ENCODE results near the gene MMP25.
A peak's percentile ranks its signal among the peaks of the same experiment; 100 is the strongest.

Gene MMP25

DNA sequence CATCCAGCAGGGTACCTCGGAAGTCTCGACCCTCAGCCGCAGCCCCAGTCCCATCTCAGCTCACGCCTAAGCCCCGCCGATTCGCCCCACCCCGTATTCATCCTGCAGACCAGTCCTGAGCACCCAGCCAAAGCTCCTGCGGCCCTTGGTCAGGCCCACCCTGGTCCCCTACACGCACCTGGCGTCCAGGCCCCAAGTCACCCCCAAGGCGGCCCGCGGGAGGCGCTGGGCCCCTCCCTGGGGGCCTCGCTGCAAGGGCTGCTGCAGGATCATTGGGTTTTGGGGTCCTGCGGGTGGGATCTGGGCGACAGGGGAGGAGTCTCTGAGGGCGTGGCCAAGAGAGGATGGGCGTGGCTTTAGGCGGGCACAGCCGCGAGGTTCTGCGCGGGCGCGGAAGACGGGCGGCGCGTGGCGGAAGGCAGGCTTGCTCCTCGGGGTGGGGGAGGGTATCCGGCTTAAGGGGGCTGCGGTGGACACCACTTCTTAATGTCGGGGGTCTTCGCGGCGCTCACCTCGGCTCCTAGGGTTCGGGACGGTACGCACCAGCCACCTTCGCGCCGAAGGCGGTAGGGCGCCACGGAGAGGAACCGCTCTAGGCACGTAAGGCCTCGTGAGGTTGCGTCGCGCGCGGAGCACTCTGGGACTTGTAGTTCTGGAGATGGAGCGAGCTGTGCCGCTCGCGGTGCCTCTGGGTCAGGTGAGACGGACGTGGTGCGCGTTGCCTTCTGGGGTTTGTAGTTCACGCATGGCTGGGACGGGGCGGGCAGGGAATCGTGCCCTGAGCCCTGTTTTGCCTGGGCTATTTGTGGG, 22.5 kb upstream of the MMP25 start, which contains the start of the genes HCFC1R1 and THOC6:
Gene HCFC1R1, minus strand, starts transcription at position 274 of the 810 bp plus-strand sequence. Its CDS starts 1 bp downstream, at position 273.
Gene THOC6, plus strand, starts transcription at position 367 of the 810 bp plus-strand sequence. Its CDS starts 292 bp downstream, at position 659.
- Mint-ChIP-seq H3K27ac (peak within 1 kb of the TSS; percentile 98), H3K36me3 (peaks cover 3% of the 10 kb centered on the region), H3K9me3 (no peaks in the 10 kb centered on the region), H3K27me3 (peaks cover under 1% of the 10 kb centered on the region), H3K4me3 (peak within 1 kb of the TSS; percentile 97), H3K4me1 (peaks cover 49% of the 10 kb centered on the region)

DNA sequence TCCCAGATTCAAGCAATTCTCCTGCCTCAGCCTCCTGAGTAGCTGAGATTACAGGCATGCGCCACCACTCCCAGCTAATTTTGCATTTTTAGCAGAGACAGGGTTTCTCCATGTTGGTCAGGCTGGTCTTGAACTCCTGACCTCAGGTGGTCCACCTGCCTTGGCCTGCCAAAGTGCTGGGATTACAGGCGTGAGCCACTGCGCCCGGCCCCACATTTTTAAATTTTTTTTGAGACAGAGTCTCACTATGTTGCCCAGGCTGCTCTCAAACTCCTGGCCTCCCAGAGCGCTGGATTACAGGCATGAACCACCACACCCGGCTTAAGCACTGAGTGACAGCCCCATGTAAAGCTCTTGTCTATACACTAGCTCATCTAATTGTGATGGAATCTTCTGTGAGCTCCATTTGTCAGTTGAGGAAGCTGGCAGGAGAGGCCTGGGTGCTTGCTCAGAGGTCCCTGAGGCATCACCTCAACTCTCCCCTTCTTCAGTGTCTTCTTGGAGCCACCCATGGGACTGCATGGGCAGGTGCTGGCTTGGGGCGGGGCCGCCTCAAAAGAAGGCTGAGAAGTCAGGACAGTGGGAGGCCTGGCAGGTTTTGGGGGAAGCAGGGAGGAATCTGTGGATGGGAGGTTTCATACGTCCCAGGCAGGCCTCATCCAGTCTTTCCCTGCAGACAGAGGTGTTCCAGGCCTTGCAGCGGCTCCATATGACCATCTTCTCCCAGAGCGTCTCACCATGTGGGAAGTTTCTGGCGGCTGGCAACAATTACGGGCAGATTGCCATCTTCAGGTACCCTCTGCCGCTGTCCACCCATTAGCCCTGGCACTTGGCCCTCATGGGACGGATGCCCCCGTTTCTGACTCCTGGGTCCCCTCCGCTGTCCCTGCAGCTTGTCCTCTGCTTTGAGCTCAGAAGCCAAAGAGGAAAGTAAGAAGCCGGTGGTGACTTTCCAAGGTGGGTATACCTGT, 21.0 kb upstream of the MMP25 start:
- Mint-ChIP-seq H3K27ac (no peak overlapping the region), H3K4me3 (peak overlapping the region; percentile 55), H3K36me3 (peaks cover 3% of the 10 kb centered on the region), H3K9me3 (no peaks in the 10 kb centered on the region), H3K27me3 (peaks cover 9% of the 10 kb centered on the region), H3K4me1 (peaks cover 51% of the 10 kb centered on the region)

DNA sequence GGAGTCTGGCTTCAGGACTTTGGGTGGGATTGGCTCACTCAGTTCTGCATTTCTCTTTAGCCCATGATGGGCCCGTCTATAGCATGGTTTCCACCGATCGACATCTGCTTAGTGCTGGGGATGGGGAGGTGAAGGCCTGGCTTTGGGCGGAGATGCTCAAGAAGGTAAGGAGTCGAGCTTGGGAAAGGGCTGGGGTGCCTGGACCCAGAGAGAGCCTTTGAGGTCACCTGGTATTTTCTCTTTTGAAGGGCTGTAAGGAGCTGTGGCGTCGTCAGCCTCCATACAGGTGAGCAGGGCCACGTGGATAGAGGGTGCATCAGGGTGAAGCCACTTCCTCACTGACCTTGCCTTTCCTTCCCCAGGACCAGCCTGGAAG, 20.4 kb upstream of the MMP25 start:
- Mint-ChIP-seq H3K4me1 (peaks cover 48% of the 10 kb centered on the region), H3K4me3 (no peak overlapping the region), H3K27ac (no peak overlapping the region), H3K27me3 (peaks cover 9% of the 10 kb centered on the region), H3K36me3 (peaks cover 3% of the 10 kb centered on the region), H3K9me3 (no peaks in the 10 kb centered on the region)

DNA sequence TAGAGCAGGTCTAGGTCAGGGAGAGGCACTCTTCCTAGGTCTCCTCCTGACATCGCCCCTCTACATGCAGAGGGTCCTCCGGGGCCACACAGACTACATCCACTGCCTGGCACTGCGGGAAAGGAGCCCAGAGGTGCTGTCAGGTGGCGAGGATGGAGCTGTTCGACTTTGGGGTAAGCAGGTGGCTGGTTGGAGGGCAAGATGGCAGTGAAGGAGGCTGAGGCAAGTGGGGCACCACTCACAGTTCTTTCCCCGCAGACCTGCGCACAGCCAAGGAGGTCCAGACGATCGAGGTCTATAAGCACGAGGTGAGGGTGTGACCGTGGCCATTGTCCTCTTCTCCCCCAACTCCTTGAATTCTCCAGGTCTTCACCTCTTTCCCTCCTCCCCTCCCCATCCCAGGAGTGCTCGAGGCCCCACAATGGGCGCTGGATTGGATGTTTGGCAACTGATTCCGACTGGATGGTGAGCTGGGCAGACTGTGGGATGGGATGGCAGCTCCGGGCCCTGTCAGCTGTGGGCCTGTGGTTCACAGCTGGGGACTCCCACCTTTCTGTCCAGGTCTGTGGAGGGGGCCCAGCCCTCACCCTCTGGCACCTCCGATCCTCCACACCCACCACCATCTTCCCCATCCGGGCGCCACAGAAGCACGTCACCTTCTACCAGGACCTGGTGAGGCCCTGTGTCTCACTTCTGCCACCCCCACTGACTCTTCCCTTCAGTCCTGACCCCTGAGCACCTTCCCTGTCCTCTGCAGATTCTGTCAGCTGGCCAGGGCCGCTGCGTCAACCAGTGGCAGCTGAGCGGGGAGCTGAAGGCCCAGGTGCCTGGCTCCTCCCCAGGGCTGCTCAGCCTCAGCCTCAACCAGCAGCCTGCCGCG, 19.5 kb upstream of the MMP25 start:
- Mint-ChIP-seq H3K4me3 (no peak overlapping the region), H3K36me3 (peaks cover 3% of the 10 kb centered on the region), H3K4me1 (peaks cover 40% of the 10 kb centered on the region), H3K27ac (no peak overlapping the region), H3K9me3 (no peaks in the 10 kb centered on the region), H3K27me3 (peaks cover 12% of the 10 kb centered on the region)

DNA sequence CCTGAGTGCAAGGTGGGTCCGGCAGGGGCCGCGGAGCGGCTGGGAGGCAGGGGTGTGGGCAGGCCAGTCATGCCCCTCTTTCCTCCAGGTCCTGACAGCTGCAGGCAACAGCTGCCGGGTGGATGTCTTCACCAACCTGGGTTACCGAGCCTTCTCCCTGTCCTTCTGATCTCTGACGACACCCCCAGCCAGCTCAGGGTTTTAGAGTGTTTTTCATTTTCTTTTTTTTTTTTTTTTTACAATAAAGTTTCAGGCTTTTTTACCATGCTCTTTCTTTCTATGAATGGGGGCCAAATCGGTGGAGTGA, 18.9 kb upstream of the MMP25 start:
- H3K4me3 Mint-ChIP-seq = no peak overlapping the region
- H3K36me3 Mint-ChIP-seq = peaks cover 3% of the 10 kb centered on the region
- H3K9me3 Mint-ChIP-seq = no peaks in the 10 kb centered on the region
- peaks cover 15% of the 10 kb centered on the region for H3K27me3 Mint-ChIP-seq
- H3K4me1 Mint-ChIP-seq = peaks cover 34% of the 10 kb centered on the region
- no peak overlapping the region for H3K27ac Mint-ChIP-seq

DNA sequence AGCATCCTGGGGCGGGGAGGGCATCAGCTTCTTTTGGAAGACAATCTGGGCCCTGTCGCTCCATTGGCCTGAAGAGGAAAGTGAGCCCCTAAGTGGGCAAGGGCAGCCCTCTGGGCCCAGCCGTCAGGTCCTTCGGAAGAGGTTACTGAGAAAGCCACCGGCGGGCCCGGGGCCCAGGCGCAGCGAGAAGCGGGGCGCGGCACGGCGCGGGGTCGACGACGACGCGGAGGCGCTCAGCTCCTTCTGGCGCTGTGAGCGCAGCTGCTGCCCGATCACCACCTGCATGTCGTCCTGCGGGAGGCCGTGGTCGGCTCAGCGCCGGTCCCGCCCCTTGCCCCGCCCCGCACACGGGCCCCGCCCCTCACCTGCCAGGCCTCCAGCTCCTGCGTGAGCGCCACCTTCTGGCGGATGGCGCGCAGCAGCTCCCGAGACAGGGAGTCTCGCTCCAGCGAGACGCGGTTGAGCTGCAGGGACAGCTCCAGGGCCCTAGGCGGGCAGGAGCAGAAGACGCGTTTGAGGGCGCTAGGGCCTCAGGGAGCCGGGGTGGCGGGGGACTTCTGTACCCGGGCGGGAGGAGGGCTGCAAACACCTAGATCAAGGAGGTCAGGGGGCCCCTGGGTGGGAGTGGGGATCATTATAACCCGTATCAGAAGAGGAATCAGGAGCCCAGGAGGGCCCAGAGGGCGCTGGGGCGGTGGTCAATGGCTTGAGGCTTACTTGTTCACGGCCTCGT, 18.2 kb upstream of the MMP25 start:
- no peak overlapping the region for H3K27ac Mint-ChIP-seq
- H3K36me3 Mint-ChIP-seq = peaks cover 3% of the 10 kb centered on the region
- peaks cover 27% of the 10 kb centered on the region for H3K4me1 Mint-ChIP-seq
- peaks cover 21% of the 10 kb centered on the region for H3K27me3 Mint-ChIP-seq
- no peaks in the 10 kb centered on the region for H3K9me3 Mint-ChIP-seq
- peak overlapping the region; percentile 65 for H3K4me3 Mint-ChIP-seq

DNA sequence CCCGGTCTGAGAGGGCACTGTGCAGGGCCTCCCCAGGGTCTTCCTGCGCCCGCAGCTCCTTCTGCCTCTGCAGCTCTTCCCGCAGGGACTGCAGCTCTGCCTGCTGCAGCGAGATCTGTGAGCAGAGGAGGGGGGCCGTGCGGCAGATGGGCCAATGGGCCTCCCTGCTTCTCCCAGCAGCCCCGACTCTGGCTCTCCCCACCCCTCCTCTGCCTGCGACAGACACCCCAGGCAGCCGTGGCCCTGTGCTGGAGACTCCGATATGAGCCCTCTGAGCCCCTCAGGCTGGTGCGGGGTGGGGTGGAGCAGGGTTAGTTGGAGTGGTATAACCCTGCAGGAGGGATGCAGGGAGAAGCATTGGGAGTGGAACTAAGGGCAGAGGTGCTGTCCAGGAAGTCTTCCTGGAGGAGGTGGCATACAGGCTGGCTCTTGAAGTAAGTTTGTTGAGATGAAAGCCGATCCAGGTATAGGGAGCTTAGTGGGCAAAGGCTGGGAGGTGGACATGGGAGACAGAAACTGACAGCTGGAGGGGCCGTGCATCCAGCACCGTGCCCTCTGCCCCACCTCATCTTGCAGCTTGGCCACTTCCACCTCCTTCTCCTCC, 17.5 kb upstream of the MMP25 start:
- Mint-ChIP-seq H3K27me3 (peaks cover 26% of the 10 kb centered on the region), H3K4me3 (peak overlapping the region; percentile 58), H3K9me3 (no peaks in the 10 kb centered on the region), H3K27ac (peak overlapping the region; percentile 46), H3K36me3 (peaks cover 3% of the 10 kb centered on the region), H3K4me1 (peaks cover 24% of the 10 kb centered on the region)

DNA sequence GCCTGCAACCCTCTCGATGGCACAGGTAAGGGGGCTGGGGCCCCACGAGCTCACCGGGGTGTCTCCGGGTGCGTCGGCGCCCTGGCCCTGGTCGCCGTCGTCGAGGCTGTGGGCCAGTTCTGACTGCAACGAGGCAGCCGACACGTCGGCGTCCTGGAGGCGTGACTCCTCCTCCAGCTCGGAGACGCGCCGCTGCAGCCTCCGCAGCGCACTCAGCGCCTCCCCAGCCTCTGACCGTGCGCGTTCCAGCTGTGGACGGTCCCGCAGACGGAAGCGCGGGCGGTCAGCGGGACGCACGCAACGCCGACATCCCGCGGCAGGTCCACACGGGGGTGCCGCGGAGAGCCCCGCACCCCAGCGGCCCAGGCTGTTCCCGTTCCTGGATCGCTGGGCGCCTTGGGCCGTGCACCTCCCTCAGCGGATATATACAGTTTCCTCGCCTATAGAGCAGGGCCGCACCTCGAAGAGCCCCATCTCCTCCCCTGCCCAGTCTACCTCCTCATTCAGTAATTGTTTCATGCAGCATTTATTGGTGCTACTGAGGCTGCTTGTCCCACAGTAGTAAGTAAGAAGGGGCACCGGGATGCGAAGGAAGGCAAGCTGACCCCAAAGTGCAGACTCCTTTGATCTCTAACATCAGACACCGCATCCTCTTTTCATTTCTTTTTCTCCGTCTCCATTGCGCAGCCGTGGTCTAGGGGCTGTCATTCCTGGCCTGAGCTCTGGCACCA, 16.7 kb upstream of the MMP25 start:
- H3K27ac Mint-ChIP-seq = no peak overlapping the region
- peaks cover 18% of the 10 kb centered on the region for H3K4me1 Mint-ChIP-seq
- peaks cover 30% of the 10 kb centered on the region for H3K27me3 Mint-ChIP-seq
- H3K4me3 Mint-ChIP-seq = peak overlapping the region; percentile 58
- peaks cover 2% of the 10 kb centered on the region for H3K36me3 Mint-ChIP-seq
- no peaks in the 10 kb centered on the region for H3K9me3 Mint-ChIP-seq

DNA sequence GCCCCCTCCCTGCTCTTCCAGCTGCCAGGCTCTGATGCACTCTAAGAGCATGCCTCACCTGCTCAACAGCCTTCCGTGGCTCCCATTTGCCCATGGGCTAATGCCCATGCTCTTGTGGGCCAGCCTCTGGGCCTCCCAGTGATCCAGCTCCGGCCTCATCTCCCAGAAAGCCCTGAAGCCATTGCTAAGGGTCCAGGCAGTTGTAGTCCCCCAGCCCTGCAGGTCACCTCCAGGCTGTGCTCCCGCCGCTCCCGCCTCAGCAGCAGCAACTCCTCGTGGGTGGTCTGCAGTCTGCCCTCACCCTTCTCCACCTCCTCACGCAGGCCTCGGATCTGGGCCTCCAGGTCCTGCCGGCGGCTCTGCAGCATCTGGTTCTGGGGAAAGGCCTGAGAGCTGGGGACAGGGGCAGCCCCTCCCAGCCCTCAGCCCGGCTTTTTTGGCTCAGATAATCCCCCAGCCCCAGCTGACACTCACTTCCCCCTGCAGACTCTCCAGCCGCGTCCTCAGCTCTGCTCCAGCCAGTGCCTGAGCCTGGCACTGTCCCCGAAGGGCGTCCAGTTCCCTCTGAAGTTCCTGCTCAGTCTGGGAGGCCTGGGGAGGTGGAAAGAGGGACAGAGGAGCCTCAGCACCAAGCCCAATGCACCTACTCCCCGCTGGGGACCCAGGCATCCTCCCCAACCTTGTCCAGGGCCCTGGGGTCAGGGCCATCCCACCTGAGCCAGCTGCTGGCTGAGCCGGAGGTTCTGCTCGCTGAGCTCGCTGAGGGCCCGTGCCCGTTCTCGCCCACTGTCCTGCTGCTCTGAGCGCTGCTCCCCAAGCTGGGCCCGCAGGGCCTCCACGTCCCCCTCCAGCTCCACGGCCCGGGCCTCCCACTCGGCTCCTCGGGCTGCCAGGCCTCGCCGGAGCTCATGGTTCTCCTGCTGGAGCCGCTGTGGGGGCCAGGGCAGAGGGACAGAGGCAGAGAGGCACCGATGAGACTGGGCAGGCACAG, 15.8 kb upstream of the MMP25 start:
- H3K27ac Mint-ChIP-seq = no peak overlapping the region
- H3K4me1 Mint-ChIP-seq = peaks cover 13% of the 10 kb centered on the region
- H3K4me3 Mint-ChIP-seq = peak overlapping the region; percentile 53
- H3K9me3 Mint-ChIP-seq = no peaks in the 10 kb centered on the region
- peaks cover 34% of the 10 kb centered on the region for H3K27me3 Mint-ChIP-seq
- H3K36me3 Mint-ChIP-seq = peaks cover 2% of the 10 kb centered on the region

DNA sequence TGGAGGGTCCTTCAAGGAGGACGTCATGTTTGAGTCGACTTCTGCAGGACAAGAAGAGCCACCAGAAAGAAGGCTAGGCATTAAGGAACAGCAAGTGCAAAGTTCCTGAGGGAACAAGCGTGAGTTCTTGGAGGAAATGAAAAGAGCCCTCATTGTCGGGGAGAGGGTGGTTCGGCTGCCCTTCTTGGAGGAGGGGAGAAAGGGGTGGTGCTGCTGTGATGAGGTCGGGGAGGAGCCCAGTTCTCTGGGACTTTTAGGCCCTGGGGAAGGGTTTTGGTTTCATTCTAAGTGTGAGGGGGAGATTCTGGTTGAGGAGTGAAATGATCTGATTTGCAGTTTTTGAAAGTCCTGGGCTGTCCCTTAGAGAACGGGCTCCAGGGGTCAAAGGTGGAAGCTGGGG, 13.7 kb upstream of the MMP25 start:
- Mint-ChIP-seq H3K36me3 (peaks cover 2% of the 10 kb centered on the region), H3K27ac (no peak overlapping the region), H3K4me3 (no peak overlapping the region), H3K4me1 (peaks cover 21% of the 10 kb centered on the region), H3K9me3 (no peaks in the 10 kb centered on the region), H3K27me3 (peaks cover 44% of the 10 kb centered on the region)

DNA sequence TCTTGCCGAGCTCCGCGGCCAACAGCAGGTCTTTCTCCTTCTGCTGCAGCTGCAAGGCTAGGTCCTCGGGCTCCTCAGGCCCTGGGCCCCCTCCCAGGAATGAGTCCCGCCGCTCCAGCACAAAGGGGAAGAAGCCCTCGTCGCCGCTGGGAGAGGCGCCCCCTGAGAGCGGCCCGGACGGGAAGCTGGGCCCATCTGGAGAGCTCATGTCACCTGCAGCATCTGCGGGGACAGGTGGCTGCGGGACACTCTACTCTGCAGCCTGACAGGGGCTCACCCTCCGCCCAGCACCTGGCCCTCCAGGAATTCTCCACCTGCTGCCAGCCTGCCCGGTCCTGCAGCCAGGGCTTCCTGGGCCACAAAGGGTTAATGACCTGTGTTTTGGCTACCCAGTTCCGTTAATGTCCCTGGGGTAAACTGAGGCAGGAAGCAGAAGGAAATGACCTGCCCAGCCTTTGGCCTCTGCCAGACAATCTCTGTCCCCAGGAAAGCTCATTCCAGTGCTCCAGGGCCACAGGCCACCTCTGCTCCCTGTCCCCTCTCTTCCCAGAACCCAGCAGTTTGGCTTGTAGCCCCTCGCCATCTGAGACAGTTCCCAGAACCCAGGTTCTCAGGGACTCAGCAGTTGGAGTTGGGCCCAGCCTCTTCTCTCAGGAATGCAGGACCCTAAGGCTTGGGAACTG, 10.9 kb upstream of the MMP25 start:
- Mint-ChIP-seq H3K4me1 (peaks cover 8% of the 10 kb centered on the region), H3K27me3 (peaks cover 54% of the 10 kb centered on the region), H3K4me3 (no peak overlapping the region), H3K27ac (no peak overlapping the region), H3K9me3 (no peaks in the 10 kb centered on the region), H3K36me3 (peaks cover 2% of the 10 kb centered on the region)

DNA sequence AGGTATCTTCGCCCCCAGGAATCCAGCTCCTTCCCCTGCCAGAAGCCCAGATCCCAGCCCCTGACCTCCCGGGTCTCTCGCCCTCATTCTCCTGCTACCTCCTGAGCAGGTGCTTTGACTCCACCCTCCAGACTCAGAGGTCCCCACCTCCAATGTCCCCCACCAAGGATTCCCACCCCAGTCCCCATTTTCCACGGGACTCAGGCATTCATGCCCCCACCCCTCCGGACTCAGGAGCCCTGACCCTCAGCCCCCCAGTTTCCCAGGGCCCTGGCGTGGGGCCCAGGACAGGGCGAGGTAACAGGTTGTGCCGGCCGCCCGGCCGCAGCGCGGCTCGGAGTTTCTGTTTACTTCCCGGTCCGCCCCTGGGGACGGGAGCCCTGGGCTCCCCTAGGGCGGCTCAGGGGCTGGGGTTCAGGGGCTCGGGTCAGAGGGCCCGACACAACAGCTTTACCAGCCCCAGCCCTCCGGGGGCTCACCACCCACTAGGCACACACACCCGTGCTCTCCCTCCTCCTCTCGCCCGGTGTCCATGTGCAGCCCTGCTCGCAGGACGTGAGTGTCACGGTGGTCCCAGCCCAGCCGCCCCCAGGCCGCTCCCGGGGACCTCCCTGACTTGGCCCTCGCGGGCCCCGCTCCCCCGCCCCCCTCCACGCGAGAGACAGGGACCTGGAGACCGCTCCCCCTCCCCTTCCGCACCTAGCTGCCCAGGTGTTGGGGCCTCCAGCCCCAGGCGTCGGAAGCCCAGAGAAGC, 10.2 kb upstream of the MMP25 start:
- Mint-ChIP-seq H3K27me3 (peaks cover 53% of the 10 kb centered on the region), H3K36me3 (peaks cover 2% of the 10 kb centered on the region), H3K9me3 (no peaks in the 10 kb centered on the region), H3K27ac (no peak overlapping the region), H3K4me1 (peaks cover 8% of the 10 kb centered on the region), H3K4me3 (no peak overlapping the region)

All from activated naive CD4-positive, alpha-beta T cell treated with anti-CD3 and anti-CD28 coated beads, Interleukin-2, amount 50 U/mL, for 24 hours (primary cell).